NCI-H446 (cell line): ENCODE results near the gene PCYT1A.

Experiments used
- DNase-seq, 2 experiments: peaks; one replicate each; lab custom pipeline; 2025; lab: John Stamatoyannopoulos, UW

Gene PCYT1A

GRCh38 chr3:196237203-196237602 is 50.3 kb downstream of the PCYT1A start:
- DNase-seq, result no peak

- no peak for DNase-seq
These were observed 51.3 kb downstream of the PCYT1A start for GRCh38 chr3:196236223-196236622.

- no peak for DNase-seq
These were observed 51.9 kb downstream of the PCYT1A start for GRCh38 chr3:196235452-196236122.

GRCh38 chr3:196232882-196233251 is 54.7 kb downstream of the PCYT1A start:
- DNase-seq, result no peak

- no peak for DNase-seq
These were observed 55.2 kb downstream of the PCYT1A start for GRCh38 chr3:196232154-196232881.

GRCh38 chr3:196227629-196228493 is 59.7 kb downstream of the PCYT1A start:
- no peak for DNase-seq

GRCh38 chr3:196227121-196227561 is 60.4 kb downstream of the PCYT1A start:
- DNase-seq, result no peak

- no peak for DNase-seq
These were observed 61.7 kb downstream of the PCYT1A start for GRCh38 chr3:196225763-196226364.

- no peak for DNase-seq
These were observed 62.4 kb downstream of the PCYT1A start for GRCh38 chr3:196225086-196225485.

GRCh38 chr3:196222876-196223595 is 64.5 kb downstream of the PCYT1A start:
- no peak for DNase-seq

GRCh38 chr3:196220991-196221390 is 66.5 kb downstream of the PCYT1A start:
- no peak for DNase-seq

GRCh38 chr3:196220587-196220986 is 66.9 kb downstream of the PCYT1A start:
- no peak for DNase-seq

GRCh38 chr3:196219970-196220311 is 67.6 kb downstream of the PCYT1A start:
- no peak for DNase-seq

- peak; percentile 16 to 45 for DNase-seq
These were observed 68.1 kb downstream of the PCYT1A start for GRCh38 chr3:196219194-196219969.

- DNase-seq, result no peak
These were observed 69.3 kb downstream of the PCYT1A start for GRCh38 chr3:196218155-196218712.

GRCh38 chr3:196217307-196218154 is 70.0 kb downstream of the PCYT1A start:
- DNase-seq, result no peak

GRCh38 chr3:196216681-196217211 is 70.8 kb downstream of the PCYT1A start:
- no peak for DNase-seq

GRCh38 chr3:196216089-196216564 is 71.4 kb downstream of the PCYT1A start, which contains the start of gene SLC51A:
Gene SLC51A, plus strand, starts transcription at chr3:196216534. Its CDS starts 179 bp downstream, at chr3:196216713.
- no peak for DNase-seq

- DNase-seq, result no peak
These were observed 72.0 kb downstream of the PCYT1A start for GRCh38 chr3:196215493-196216020.
